Tongue (tissue), 2 donors: ENCODE measurements around the gene ERMARD. TPM values are rescaled to one million over a fixed set of nuclear protein-coding genes. Genes with fewer than 3 reads are reported as not detected.

ENCODE experiments used
- DNase-seq: peaks from one replicate; pipeline ENCODE4 v3.0.0-alpha.2; 2015
- total RNA-seq: library from RNA; depleted of rRNA; stranded (reverse); fragments of >200 nt; gene quantifications from one replicate; pipeline ENCODE4 v1.2.3, GENCODE V29; 2014

ERMARD gene
- total RNA-seq, 1 donor from 2014 or later, result 17.3 TPM

DNA sequence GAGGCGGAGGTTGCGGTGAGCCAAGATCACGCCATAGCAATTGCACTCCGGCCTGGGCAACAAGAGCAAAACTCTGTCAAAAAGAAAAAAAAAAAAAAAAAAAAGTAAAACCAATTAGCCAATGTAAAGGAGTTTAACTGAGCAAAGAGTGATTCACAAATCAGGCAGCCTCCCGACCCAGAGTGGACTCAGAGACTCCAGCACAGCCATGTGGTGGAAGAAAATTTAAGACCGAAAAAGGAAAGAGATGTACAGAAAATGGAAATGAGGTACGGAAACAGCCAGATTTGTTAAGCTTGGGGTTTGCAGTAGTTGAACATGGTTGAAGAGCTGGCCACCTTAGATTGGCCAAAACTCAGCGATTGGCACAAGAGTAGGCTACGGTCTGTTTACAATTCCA lies 51.4 kb downstream of the ERMARD start:
- DNase-seq, result no peak

DNA sequence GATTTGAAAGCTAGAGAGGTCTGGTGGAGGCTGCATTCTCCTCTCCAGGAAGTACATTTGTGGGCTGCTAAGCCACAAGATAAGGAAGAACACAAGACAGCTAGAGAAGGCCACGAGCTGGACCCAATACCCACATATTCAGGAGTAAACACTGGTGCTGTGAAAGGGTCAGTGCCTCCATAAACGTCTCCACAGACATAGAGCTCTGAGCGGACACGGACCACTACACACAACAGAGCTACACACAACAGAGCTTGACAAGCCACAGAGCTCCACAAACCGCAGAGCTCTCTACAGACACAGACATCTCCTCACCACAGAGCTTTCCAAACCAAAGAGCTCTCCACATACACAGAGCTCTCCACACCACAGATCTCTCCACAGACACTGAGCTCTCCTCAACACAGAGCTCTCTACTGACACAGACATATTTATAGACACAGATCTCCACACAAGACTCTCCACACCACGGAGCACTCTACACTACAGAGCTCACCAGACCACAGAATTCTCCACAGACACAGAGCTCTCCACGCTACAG lies 51.9 kb downstream of the ERMARD start:
- no peak for DNase-seq

GRCh38 chr6:169803816-169804340 lies 52.5 kb downstream of the ERMARD start:
- DNase-seq, result no peak

- no peak for DNase-seq
Measured at GRCh38 chr6:169804427-169804826, 53.0 kb downstream of the ERMARD start.

- no peak for DNase-seq
Measured at GRCh38 chr6:169805242-169805838, 53.9 kb downstream of the ERMARD start.

- no peak for DNase-seq
Measured at GRCh38 chr6:169806701-169807100, 55.3 kb downstream of the ERMARD start.

- no peak for DNase-seq
Measured at GRCh38 chr6:169807229-169807628, 55.8 kb downstream of the ERMARD start.

DNA sequence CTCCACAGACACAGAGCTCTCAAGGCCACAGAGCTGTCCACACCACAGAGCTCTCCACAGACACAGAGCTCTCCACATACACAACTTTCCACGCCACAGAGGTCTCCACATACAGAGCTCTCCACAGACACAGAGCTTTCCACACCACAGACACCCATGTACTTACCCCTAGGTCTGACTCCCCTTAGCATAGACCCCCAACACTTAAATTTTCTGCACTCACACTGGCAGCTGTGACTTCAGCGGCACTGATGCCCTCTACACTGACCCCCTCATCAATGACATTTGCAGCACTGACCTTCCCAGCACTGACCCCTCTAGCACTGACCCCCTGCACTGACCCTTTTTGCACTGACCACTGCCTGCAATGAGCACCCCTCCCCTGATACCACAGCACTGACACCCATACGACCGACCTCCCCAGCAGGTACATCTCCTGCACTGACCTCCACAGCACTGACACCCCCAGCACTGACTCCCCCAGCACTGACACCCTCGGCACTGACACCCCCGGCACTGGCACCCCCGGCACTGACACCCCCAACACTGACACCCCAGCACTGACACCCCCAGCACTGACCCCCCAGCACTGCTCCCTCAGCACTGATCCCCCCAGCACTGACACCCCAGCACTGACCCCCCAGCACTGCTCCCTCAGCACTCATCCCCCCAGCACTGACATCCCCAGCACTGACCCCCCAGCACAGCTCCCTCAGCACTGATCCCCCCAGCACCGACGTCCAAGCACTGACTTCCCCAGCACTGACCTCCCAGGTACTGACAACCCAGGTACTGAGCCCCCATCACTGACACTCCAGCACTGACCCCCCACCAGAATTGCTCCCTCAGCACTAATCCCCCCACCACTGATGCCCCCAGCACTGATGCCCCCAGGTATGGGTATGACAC lies 56.5 kb downstream of the ERMARD start:
- DNase-seq, result no peak

DNA sequence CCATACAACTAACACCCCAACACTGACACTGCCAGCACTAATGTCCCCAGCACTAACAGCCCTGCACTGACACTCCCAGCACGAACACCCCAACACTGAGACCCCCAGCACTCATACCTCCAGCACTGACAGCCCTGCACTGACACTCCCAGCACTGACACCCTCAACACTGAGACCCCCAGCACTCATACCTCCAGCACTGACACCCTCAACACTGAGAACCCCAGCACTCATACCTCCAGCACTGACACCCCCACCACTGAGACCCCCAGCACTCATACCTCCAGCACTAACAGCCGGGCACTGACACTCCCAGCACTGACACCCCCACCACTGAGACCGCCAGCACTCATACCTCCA lies 57.2 kb downstream of the ERMARD start:
- no peak for DNase-seq

- DNase-seq, result no peak
Measured at GRCh38 chr6:169809386-169809785, 58.0 kb downstream of the ERMARD start.

DNA sequence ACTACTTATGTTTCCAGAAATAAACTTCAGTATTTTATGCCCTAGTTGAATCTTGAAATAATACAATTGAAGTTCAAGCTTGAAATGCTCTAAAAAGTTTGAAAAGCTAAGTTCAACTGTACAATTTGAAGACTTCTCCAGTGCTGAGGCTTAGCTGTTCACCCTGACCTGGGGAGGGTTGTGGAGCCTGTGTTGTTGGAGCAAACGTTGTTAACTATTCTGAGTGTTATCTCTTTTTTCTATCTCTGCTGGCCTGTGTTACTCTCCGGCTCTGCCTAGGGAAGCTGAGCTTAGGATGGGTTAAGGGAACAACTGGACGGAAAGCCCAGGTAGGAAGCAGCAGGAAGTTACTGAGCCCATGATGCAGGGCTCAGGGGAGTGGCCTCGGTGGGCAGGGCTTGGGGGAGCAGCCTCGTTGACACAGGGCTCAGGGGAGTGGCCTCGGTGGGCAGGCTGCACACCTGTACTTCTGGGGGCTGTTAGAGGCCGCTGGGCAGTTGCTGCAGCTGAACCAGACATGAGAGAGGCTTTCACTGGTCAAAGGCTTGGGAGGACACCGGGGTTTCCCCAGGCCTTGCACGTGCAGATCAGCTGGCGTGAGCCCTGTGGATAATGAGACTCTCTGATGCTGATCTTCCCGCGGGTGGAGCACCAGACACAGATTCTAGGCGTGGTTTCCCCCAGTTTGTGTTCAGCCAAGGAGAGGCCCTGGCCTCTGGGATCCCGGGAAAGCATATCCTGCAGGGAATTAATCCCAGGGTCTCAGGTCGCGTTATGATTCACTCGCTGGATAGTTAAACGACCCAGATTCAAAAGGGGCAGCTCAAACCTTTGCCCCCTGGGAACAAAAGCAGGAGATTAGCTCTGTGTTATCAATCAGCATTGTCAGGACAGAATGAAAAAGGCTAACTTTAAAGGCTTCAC lies 58.9 kb downstream of the ERMARD start:
- DNase-seq, result no peak

DNA sequence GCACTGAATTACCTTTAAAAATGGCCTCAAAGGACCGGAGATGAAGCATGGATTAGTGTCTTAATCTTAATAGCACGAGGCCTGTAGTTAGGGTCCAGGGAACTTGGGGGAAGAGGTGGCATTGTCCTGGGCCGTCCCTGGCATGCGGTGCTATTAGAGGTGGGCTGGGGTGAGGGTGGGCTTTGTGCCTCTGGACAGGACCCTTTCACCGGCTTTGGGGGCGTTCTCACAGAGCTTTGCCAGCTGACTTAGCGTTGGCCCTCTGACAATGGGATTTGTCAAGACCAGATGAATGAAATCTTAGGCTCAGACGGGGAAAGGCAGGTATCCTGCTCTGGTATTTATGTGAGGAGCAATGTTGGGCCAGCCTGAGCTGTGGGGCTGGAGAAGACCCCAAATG lies 59.6 kb downstream of the ERMARD start:
- DNase-seq, result no peak

DNA sequence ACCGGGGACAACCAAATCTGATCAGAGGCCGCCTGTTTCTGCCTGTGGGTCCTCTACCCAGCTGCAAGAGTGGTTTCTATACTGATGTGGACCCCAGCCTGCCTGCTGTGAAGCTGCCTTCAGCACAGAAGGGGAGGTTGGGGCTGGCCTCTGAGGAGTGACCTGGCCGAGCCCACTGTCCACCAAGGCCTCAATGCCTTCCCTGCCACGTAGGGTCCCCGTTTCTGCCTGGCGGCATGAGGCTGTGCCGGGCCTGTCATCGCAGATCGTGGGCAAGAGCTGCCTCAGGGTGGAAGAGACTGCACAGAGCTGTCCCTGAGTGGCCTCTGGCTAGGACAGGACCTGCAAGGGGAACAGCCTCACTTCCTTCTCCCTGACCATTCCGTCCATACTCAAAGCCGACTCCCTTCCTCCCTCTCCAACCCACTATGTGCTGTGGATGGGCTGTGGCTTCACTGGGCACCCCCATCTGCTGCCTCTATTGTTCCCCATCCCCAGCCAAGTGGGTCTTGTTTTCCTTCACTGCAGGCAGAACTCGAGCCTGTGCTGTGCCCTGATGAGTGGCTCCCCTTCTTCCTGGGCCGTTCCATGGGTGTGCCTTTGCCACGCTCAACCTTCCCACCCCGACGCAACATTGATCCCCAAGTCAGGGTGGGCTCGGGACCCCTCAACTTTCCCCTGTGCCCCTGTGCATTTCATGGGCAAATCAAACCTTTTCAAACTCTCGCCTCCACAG lies 60.3 kb downstream of the ERMARD start:
- DNase-seq, result no peak

GRCh38 chr6:169812257-169812644 lies 60.8 kb downstream of the ERMARD start:
- DNase-seq, result no peak

- DNase-seq, result no peak
Measured at GRCh38 chr6:169813969-169814368, 62.5 kb downstream of the ERMARD start.

DNA sequence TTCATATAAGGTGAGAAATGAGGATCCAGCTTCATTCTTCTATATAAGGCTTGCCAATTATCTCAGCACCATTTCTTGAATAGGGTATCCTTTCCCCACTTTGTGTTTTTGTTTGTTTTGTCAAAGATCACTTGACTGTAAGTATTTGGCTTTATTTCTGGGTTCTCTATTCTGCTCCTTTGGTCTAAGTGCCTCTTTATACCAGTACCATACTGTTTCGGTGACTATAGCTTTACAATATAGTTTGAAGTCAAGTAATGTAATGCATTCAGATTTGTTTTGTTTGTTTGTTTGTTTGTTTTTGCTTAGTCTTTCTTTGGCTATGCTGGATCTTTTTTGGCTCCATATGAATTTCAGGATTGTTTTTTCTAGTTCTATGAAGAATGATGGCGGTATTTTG lies 64.6 kb downstream of the ERMARD start:
- no peak for DNase-seq

DNA sequence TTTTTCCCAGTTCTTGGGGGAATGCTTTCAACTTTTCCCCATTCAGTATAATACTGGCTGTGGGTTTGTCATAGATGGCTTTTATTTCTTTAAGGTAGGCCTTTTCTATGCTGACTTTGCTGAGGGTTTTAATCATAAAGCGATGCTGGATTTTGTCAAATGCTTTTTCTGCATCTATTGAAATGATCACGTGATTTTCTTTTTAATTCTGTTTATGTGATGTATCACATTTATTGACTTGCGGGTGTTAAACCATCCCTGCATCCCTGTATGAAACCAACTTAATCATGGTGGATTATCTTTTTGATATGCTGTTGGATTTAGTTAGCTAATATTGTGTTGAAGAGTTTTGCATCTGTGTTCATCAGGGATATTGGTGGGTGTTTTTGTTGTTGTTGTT lies 65.6 kb downstream of the ERMARD start:
- no peak for DNase-seq

DNA sequence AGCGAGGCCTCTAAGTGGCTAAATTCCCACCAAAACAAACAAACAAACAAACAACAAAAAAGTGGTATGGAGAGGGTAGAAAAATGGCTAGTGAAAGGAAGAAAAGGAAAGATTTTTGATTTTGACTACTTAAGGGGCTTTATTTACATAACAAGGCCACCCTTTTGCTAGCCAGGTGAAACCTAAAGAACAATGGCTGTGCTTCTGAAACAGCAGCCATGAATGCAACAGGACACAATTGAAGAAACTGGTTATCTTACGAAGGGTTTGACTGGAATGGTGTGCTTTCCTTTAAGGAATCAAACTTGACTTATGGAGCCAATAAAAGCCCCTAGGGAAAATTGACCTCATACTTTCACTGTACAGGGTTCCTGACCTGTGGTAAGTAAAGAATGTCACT lies 68.9 kb downstream of the ERMARD start:
- no peak for DNase-seq

GRCh38 chr6:169824021-169824420 lies 72.6 kb downstream of the ERMARD start:
- DNase-seq, result no peak

DNA sequence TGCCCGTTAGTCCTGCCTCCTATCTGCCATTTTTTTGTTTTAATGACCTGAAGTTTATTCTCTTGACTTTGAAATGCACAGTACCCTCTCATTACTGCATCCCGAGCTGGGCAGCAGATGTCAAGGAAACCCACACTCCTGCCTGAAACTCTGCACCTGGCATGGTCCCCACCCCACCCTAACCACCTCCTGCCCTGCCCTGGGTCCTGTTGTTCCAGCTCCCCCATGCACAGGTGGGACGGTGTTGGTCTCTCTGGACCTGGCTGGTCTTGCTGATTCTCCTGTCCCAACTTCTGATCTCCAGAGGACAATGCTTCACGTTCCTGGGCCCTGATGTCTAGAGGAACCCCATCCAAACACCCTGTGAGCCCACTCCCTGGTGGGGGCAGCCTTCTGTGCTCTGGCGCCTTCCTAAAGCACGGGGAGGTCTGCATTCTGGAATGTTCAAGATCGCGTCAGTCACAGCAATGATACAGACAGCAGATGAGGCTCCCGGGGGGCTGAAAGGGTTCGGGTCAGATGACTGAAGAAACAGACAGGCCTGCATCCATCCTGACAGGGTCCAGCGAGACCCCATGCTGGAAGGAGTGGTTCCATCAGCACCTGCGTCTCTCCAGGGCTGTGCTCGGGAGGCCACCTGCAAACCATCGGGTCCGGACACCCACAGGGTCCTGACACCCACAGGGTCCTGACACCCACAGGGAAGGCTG lies 73.6 kb downstream of the ERMARD start:
- DNase-seq, result no peak
